Stomach smooth muscle (tissue), 2 donors: ENCODE measurements around the gene DAND5.
A peak's percentile ranks its signal among the peaks of the same experiment; 100 is the strongest.

Experiments used
- H3K27ac ChIP-seq: one replicate; pipeline ENCODE4 v1.7.0; 2013; ENCODE audit warnings: mild to moderate bottlenecking, low read length, inconsistent platforms
- H3K27me3 ChIP-seq, 2 donors: one replicate each; pipeline ENCODE4 v1.7.0; 2013; ENCODE audit warnings: low read length in 2 of 2; ENCODE audit not compliant: insufficient read depth in 2 of 2, control insufficient read depth in 1 of 2
- H3K36me3 ChIP-seq, 2 donors: one replicate each; pipeline ENCODE4 v1.7.0; 2013; ENCODE audit warnings: low read length in 2 of 2; ENCODE audit not compliant: control insufficient read depth in 2 of 2, insufficient read depth in 2 of 2
- H3K4me1 ChIP-seq: one replicate; pipeline ENCODE4 v1.7.0; 2013; ENCODE audit warnings: low read length; ENCODE audit not compliant: control insufficient read depth, insufficient read depth
- H3K4me3 ChIP-seq, 2 donors: one replicate each; pipeline ENCODE4 v1.7.0; 2013; ENCODE audit warnings: low read length in 2 of 2
- H3K9ac ChIP-seq, 2 donors: one replicate each; pipeline ENCODE4 v1.7.0; 2013; ENCODE audit warnings: low read length in 2 of 2, mild to moderate bottlenecking in 1 of 2
- H3K9me3 ChIP-seq, 2 donors: one replicate each; pipeline ENCODE4 v1.7.0; 2013; ENCODE audit warnings: low read length in 2 of 2; ENCODE audit not compliant: control insufficient read depth in 2 of 2
- donor health status: healthy.
- donor health status: Pancreatic carcinoma.

Gene DAND5

DNA sequence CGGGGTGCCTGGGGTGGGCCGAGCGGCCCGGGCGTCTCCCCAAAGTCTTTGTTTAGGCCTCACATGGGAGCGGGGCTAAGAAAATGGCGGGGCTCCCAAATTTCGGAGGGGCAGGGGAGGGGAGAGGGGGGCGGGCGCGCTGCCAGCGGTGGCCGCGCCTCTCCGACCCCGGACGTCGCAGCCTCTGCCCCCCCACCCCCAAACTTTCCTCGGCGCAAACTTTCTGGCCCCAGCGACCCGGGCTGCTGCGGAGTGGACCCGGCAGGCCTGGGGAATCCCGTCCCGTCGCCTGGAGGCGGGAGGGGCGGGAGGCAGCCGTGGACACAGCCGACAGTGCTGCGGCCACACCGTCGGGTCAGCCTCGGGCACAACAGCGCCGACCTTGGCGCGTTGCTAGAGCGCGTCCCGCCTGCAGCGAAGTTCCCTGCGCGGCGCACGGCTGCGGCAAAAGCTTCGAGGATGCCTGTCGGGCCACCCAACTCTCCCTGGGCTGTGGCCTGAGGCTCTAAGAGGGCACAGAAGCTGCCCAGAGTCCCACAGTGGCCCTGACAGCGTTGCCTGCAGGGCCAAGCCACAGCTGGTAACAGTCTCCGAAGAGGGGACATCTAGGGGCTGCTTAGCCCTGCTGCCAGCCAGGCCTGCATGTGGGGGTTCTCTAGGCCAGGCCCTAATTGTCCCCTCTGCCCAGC lies 27.2 kb downstream of the DAND5 start:
- Histone ChIP-seq H3K27ac (peak overlapping the region; percentile 95), H3K36me3 (peaks cover 0 to 10% of the 10 kb centered on the region in 2 donors), H3K4me1 (peaks cover 55% of the 10 kb centered on the region), H3K27me3 (no peaks in the 10 kb centered on the region), H3K9me3 (no peaks in the 10 kb centered on the region), H3K9ac (peak overlapping the region; percentile 72 to 74), H3K4me3 (peak overlapping the region; percentile 87 to 90)

DNA sequence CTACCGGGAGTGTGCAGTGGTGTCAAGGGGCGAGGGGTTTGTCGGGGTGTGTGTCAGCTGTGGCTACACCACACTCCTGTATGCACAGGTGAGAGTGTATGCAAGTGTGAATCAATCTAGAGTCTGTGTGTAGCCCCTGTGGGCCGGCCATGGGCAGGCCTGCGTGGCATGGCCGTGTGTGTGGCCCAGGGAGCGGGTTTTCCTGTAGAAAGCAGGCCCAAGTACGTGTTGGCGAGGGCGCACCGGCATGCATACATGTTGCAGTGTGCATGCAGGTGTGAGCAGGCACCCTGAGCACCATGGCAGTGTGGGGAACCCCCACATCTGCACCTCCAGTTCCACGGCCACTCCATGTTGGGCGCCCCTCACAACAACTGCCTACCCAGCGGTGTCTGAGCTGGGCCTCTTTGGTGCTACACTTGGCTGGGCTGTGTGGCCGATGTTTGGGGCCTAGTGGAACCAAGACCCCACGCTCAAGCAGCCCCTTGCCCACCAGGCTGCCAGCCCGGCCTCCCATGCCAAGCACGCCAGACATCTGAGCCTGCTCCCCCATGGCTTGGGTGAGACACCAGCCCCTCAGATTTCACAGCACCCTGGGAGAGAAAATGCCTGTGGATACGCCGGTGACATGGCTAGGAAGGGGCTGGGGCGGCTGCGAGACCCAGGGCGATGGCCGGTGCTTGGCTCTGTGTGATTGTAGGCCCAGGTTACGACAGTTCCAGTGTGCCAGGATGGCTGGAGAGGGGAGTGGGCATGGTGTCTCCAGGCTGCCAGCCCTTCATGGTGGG lies 28.0 kb downstream of the DAND5 start:
- H3K4me3 ChIP-seq = peak overlapping the region; percentile 87 to 90
- H3K9me3 ChIP-seq = no peaks in the 10 kb centered on the region
- no peaks in the 10 kb centered on the region for H3K27me3 ChIP-seq
- peaks cover 0 to 10% of the 10 kb centered on the region in 2 donors for H3K36me3 ChIP-seq
- peak overlapping the region; percentile 95 for H3K27ac ChIP-seq
- peak overlapping the region; percentile 69 to 72 for H3K9ac ChIP-seq
- peaks cover 63% of the 10 kb centered on the region for H3K4me1 ChIP-seq

DNA sequence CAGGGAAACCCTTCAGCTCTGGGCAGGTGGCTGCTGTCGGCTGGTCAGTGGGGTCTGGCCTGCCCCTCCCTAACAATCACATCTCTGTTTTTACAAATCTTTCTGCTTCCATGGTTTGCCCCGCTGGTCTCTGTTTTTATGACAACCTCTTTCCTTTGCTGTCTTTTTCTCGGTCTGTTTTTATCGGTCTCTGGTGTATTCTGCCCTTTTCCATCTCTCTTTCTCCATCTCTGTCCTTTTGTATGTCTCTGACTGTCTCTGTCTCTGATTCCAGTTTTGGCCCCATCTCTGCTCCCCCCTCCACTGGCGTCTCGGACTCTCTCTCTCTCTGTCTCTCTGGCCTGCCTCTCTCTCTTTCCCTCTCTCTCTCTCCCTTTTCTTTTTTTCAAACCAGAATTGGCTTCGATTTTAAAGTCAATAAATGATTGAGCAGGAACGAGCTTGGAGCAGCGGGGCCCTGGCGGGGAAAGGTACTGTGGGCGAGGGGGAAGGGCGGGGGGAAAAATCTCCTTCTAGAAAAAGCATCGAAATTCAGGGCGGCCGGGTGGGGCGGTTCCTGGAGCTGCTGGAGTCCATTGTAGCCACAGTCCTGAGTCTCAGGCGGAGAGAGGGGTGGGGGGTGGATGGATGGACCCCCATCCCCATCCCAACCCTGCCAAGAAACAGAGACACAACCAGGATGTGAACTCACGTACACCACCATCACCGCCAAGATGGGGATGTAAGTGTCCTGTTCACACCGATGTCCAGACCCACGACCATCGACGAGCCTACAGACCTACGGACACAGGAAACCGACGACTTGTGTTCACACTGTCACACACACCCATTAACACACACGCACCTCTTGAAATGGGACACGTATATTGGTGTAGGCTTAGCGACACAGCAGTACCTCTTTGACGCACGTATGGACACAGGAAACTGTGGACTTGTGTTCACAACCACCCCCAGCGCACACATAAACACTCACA lies 28.9 kb downstream of the DAND5 start:
- peak overlapping the region; percentile 87 to 90 for H3K4me3 ChIP-seq
- H3K27ac ChIP-seq = peak overlapping the region; percentile 95
- H3K4me1 ChIP-seq = peaks cover 71% of the 10 kb centered on the region
- peaks cover 0 to 10% of the 10 kb centered on the region in 2 donors for H3K36me3 ChIP-seq
- peak overlapping the region; percentile 36 to 72 for H3K9ac ChIP-seq
- no peaks in the 10 kb centered on the region for H3K9me3 ChIP-seq
- H3K27me3 ChIP-seq = no peaks in the 10 kb centered on the region

DNA sequence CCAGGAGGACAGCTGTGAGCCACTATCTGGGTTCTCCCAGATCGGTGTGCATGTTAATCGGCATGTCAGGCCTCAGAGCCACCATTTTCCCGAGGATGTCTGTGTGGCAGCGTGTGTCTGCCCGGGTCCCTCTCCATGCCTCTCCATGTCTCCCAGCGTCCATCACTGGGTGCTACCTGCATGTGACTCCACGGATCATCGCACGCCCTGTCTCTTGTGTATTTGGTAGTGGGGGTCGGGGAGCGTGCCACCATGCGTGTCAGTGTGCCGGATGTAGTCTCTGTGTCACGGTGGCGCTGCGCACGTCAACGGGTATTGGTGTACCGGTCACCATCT lies 31.8 kb downstream of the DAND5 start:
- Histone ChIP-seq H3K27ac (peak overlapping the region; percentile 95), H3K9me3 (no peaks in the 10 kb centered on the region), H3K4me1 (peaks cover 91% of the 10 kb centered on the region), H3K9ac (peak overlapping the region; percentile 62 to 66), H3K27me3 (no peaks in the 10 kb centered on the region), H3K36me3 (peaks cover 0 to 10% of the 10 kb centered on the region in 2 donors), H3K4me3 (peak overlapping the region; percentile 55 to 67)

DNA sequence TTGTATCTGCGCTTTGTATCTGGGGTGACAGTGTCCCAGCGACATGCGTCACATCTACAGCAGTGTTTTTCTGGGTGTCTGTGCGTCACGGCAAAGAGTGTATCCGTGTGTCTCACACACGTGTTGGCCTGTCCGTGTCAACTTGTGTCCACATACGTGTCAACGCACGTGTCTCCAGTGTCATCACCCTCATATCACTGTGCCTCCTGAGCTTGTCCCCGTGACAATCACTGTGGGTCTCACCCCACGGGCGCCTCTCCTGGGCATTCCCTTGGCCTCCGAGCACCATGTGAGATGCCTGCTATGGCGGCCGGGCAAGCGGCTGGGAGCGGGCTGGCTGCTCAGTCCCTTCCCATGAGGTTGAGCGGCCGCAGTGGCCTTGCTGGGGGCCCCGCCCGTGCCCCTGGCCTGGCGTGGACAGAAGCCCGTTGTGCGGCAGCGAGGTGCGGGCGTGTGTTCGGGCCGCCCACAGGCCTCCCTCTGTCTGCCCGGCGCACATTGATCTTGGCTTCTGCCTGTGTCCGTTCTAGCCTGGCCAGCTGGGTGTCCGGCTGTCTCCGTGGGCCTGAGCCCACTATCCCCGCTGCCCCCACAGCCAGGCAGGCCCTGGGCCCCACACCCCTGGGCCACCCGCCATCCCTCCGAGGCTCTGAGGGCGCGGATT lies 32.3 kb downstream of the DAND5 start:
- H3K4me3 ChIP-seq = peak overlapping the region; percentile 55 to 67
- no peaks in the 10 kb centered on the region for H3K9me3 ChIP-seq
- no peaks in the 10 kb centered on the region for H3K27me3 ChIP-seq
- peak overlapping the region; percentile 95 for H3K27ac ChIP-seq
- peaks cover 0 to 10% of the 10 kb centered on the region in 2 donors for H3K36me3 ChIP-seq
- H3K4me1 ChIP-seq = peaks cover 94% of the 10 kb centered on the region
- peak overlapping the region; percentile 62 to 66 for H3K9ac ChIP-seq

DNA sequence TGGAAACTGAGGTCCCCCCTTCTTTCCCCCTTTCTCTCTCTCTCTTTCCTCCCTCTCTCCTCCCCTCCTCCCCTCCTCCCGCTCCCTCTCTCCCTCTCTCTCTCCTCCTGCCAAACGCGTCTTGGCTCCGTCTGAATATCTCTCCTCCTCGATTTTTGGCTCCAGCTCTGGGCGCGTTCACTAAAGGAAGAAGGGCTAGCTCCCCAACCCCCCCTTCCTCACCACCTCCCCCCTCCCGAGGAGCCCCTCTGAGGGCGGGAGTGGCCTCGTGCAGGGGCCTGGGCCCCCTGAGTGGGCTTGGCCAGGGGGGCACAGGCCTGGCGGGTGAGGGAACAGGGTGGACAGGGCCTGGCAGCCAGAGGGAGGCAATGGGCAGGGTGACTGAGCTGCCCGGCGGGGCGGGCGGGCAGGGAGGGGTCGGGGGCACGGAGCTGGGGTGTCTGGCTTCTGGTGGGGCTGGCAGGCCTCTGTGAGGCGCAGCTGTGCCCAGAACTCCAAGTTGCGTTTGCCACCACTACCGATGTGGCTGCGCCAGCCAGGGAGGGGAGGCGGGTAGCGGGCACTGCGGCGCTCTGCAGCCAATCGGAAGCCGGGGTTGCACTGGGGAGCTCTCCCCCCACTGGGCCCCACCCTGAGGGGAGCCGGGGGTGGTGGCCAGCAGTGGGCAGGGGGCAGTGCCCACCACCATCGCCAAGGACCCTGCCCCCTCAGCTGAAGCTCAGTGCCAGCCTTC lies 33.0 kb downstream of the DAND5 start:
- Histone ChIP-seq H3K4me1 (peaks cover 94% of the 10 kb centered on the region), H3K4me3 (peak overlapping the region; percentile 47 to 69), H3K9me3 (no peaks in the 10 kb centered on the region), H3K27ac (peak overlapping the region; percentile 95), H3K9ac (peak overlapping the region; percentile 62 to 74), H3K36me3 (peaks cover 0 to 10% of the 10 kb centered on the region in 2 donors), H3K27me3 (no peaks in the 10 kb centered on the region)

DNA sequence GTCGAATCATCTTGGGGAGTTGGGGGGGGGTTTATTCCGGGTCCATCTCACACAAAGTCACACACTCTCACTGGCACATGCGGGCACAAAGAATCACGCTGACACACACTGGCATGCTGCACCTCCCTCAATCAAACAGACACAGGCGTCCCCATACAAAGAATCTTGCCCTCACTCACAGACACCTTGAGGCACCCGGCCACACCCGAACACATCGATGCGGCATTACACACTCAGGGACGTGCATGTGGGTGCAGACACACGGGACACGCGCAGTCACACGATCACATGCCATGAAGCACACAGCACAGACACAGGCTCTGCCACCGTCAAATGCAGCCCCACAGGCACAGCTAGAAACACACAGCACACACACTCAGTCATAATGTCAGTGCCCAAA lies 33.7 kb downstream of the DAND5 start:
- Histone ChIP-seq H3K4me3 (peak overlapping the region; percentile 31 to 69), H3K27me3 (no peaks in the 10 kb centered on the region), H3K4me1 (peaks cover 93% of the 10 kb centered on the region), H3K36me3 (peaks cover 0 to 10% of the 10 kb centered on the region in 2 donors), H3K9me3 (no peaks in the 10 kb centered on the region), H3K27ac (peak overlapping the region; percentile 95), H3K9ac (peak overlapping the region; percentile 62 to 74)

DNA sequence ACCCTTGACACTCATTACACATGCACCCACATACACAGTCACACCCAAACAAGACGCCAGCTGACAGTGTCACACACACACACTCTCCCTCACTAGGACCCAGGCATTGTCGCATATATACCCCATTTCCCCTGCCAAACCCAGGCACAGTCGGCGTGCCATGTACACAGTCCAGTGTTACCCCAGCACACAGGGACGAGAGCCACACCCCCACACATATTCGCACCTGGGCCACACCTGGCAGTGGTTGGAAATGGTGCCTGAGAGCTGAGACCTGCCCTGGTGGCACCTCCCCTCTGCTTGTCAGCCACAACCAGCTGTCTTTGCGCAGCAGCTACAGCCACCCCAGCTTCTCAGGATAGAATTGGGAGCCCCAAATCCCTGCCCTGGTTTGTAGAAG lies 34.9 kb downstream of the DAND5 start:
- Histone ChIP-seq H3K27me3 (no peaks in the 10 kb centered on the region), H3K9me3 (no peaks in the 10 kb centered on the region), H3K4me1 (peaks cover 97% of the 10 kb centered on the region), H3K36me3 (peaks cover 0 to 6% of the 10 kb centered on the region in 2 donors), H3K9ac (no peak overlapping the region), H3K27ac (peak overlapping the region; percentile 95), H3K4me3 (peak overlapping the region in 1 of 2 donors; percentile 3)

DNA sequence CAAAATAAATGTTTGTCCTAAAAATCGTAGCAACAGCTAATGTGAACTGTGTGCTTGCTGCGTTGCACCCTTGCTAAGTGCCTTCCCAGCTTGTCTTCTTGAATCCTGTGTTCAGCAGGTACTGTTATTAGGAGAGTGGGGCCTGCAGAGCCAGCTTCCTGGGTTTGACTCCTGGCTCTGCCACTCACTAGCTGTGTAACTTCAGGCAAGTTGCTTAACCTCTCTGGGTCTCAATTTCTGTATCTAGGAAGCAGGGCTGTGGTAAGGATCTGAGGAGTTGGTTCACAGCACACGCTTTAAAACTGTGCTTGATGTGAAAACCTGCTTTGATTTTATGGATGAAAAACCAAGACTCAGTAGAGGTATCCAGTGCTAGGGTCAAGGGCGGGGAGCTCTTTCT lies 35.9 kb downstream of the DAND5 start:
- Histone ChIP-seq H3K36me3 (peaks cover 0 to 2% of the 10 kb centered on the region in 2 donors), H3K4me1 (peaks cover 97% of the 10 kb centered on the region), H3K27me3 (no peaks in the 10 kb centered on the region), H3K4me3 (peak overlapping the region in 1 of 2 donors; percentile 40), H3K9me3 (no peaks in the 10 kb centered on the region), H3K9ac (no peak overlapping the region), H3K27ac (peak overlapping the region; percentile 93)
